H1 (cell line): Measurements from ENCODE around the gene KCNJ12.

Experiments used
- CTCF ChIP-seq, 3 experiments: IDR thresholded peaks; 1 replicate in 2 of 3; 2 replicates in 1 of 3; pipeline versions ENCODE4 v1.5.1 to v1.6.1; 2011; ENCODE audit warnings: low read length in 3 of 3, mild to moderate bottlenecking in 3 of 3, inconsistent platforms in 2 of 3, low read depth in 1 of 3, moderate library complexity in 1 of 3; ENCODE audit not compliant: insufficient read depth in 1 of 3; ENCODE audit errors: control extremely low read depth in 1 of 3
- EGR1 ChIP-seq: IDR thresholded peaks from 2 replicates; pipeline ENCODE4 v1.6.1; 2011; ENCODE audit warnings: low read depth, low read length, borderline replicate concordance
- EP300 ChIP-seq, 2 experiments: IDR thresholded peaks; 1 replicate in 1 of 2; 2 replicates in 1 of 2; pipeline ENCODE4 v1.6.1; 2011 to 2012; ENCODE audit warnings: low read depth in 2 of 2, low read length in 2 of 2, mild to moderate bottlenecking in 2 of 2, borderline replicate concordance in 1 of 2, inconsistent platforms in 1 of 2, moderate library complexity in 1 of 2
- EZH2 ChIP-seq: fragments of 200-600 bp; sonication (generic); IDR thresholded peaks from 2 replicates; pipeline ENCODE4 v1.7.1; 2012; ENCODE audit warnings: low read depth, mild to moderate bottlenecking, moderate library complexity, low read length, inconsistent platforms; ENCODE audit not compliant: severe bottlenecking
- POLR2A ChIP-seq, 2 experiments: IDR thresholded peaks; 1 replicate in 1 of 2; 2 replicates in 1 of 2; pipeline ENCODE4 v1.6.1; 2011; ENCODE audit warnings: low read depth in 2 of 2, low read length in 2 of 2, mild to moderate bottlenecking in 2 of 2; ENCODE audit errors: control extremely low read depth in 1 of 2
- POLR2AphosphoS5 ChIP-seq: IDR thresholded peaks from 2 replicates; pipeline ENCODE4 v1.6.1; 2011; ENCODE audit warnings: low read depth, low read length
- SIX5 ChIP-seq: IDR thresholded peaks from 2 replicates; pipeline ENCODE4 v1.6.1; 2011; ENCODE audit warnings: mild to moderate bottlenecking, low read depth, low read length
- SP2 ChIP-seq: IDR thresholded peaks from 2 replicates; pipeline ENCODE4 v1.6.1; 2012; ENCODE audit warnings: mild to moderate bottlenecking, low read length, inconsistent platforms

GRCh38 chr17:21352981-21353265, 23.2 kb upstream of the KCNJ12 start:
- TF ChIP-seq POLR2A (IDR thresholded peaks at IDR 0.05; ENCODE audit: control extremely low read depth in 1 of 2, low read depth in 2 of 2, low read length in 2 of 2) (no peak), CTCF (IDR thresholded peaks at IDR 0.05; ENCODE audit: control extremely low read depth in 1 of 3, insufficient read depth in 1 of 3, low read depth in 1 of 3, low read length in 3 of 3) (no peak), EZH2 (no peak), SIX5 (no peak), SP2 (no peak), POLR2AphosphoS5 (no peak), EGR1 (no peak), EP300 (IDR thresholded peaks at IDR 0.05; ENCODE audit: borderline replicate concordance in 1 of 2, low read depth in 2 of 2, low read length in 2 of 2) (no peak)
